Naive thymus-derived CD8-positive, alpha-beta T cell (primary cell): ENCODE measurements around the gene MORN4. TPM values are rescaled to one million over a fixed set of nuclear protein-coding genes. Genes with fewer than 3 reads are reported as not detected.

Experiments
- ATAC-seq, 2 donors: fragments of 150-1000 bp; cut with Tn5 transposase in 1 of 2; sonication (Bioruptor Pico), chemical (Tn5 transposase) in 1 of 2; 1 replicate in 1 of 2; 2 replicates in 1 of 2; pipeline ENCODE4 v1.10.0; 2021; ENCODE audit warnings: mild to moderate bottlenecking in 2 of 2, moderate library complexity in 2 of 2
- POLR2A ChIA-PET: fragments of 350-600 bp; sonication (Branson Sonifier 250); formaldehyde crosslinking; loops from one replicate; lab custom pipeline; 2021; ENCODE audit warnings: antibody characterized with exemption; lab: Charles Lee
- DNase-seq, 10 donors: peaks; one replicate each; pipeline versions ENCODE4 v3.0.0 to v3.0.0-alpha.2; 2020 to 2022
- H3K27ac Mint-ChIP-seq, 10 donors: one replicate each; pipeline ENCODE4 v1.8.0; 2020 to 2022; ENCODE audit warnings: mild to moderate bottlenecking in 10 of 10, mixed read lengths in 10 of 10, moderate library complexity in 4 of 10, inconsistent platforms in 1 of 10
- H3K27me3 Mint-ChIP-seq, 5 donors: one replicate each; pipeline ENCODE4 v1.8.0; 2021 to 2022; ENCODE audit warnings: mixed read lengths in 5 of 5
- H3K36me3 Mint-ChIP-seq, 3 donors: one replicate each; pipeline ENCODE4 v1.8.0; 2020 to 2022; ENCODE audit warnings: mixed read lengths in 3 of 3, mild to moderate bottlenecking in 2 of 3, inconsistent platforms in 1 of 3
- H3K4me1 Mint-ChIP-seq, 4 donors: one replicate each; pipeline ENCODE4 v1.8.0; 2021 to 2022; ENCODE audit warnings: mixed read lengths in 4 of 4
- H3K4me3 Mint-ChIP-seq, 10 donors: one replicate each; pipeline ENCODE4 v1.8.0; 2020 to 2022; ENCODE audit warnings: mild to moderate bottlenecking in 10 of 10, mixed read lengths in 10 of 10, moderate library complexity in 6 of 10, inconsistent platforms in 1 of 10
- H3K9me3 Mint-ChIP-seq, 9 donors: one replicate each; pipeline ENCODE4 v1.8.0; 2020 to 2022; ENCODE audit warnings: mixed read lengths in 9 of 9, mild to moderate bottlenecking in 3 of 9, inconsistent platforms in 1 of 9, moderate library complexity in 1 of 9
- polyA plus RNA-seq, 3 donors: library from polyadenylated mRNA; unstranded; fragments of 300-500 nt; fragmentation: Illumina TruSeq; gene quantifications; one replicate each; pipeline ENCODE4 v1.2.3, GENCODE V29; 2021
- total RNA-seq, 8 experiments: library from RNA in 2 of 8; stranded (reverse) in 2 of 8; gene quantifications; one replicate each; pipeline ENCODE4 v1.2.3 and lab custom pipeline; 2021 to 2026

The MORN4 gene
- total and polyA plus RNA-seq, 5 experiments from 2014 or later: 1.6 to 6.2 (median 3.1) TPM

- ATAC-seq: no peak
- no peak overlapping the region for H3K27ac Mint-ChIP-seq
Observed at GRCh38 chr10:97608991-97609561, 24.2 kb downstream of the MORN4 start.

GRCh38 chr10:97607095-97607636 is 26.1 kb downstream of the MORN4 start:
- Mint-ChIP-seq H3K36me3 (no peaks in the 10 kb centered on the region), H3K27ac (peak overlapping the region in 1 of 10 donors; percentile 44)

More at GRCh38 chr10:97608991-97609561, 24.2 kb downstream of the MORN4 start:
- DNase-seq: no peak
- no peaks in the 10 kb centered on the region for H3K36me3 Mint-ChIP-seq
- no peaks in the 10 kb centered on the region for H3K9me3 Mint-ChIP-seq
- no peak overlapping the region for H3K4me3 Mint-ChIP-seq
- H3K27me3 Mint-ChIP-seq: no peaks in the 10 kb centered on the region
- POLR2A ChIA-PET: interaction anchor here (0.6 kb wide), 1 partner anchor 11 kb away, joined by 8 read pairs; no protein-coding TSS in a partner anchor
- H3K4me1 Mint-ChIP-seq: no peaks in the 10 kb centered on the region

GRCh38 chr10:97601268-97602215 is 31.8 kb downstream of the MORN4 start:
- Mint-ChIP-seq H3K27me3 (no peaks in the 10 kb centered on the region), H3K9me3 (no peaks in the 10 kb centered on the region), H3K27ac (no peak overlapping the region), H3K4me3 (no peak overlapping the region), H3K4me1 (no peaks in the 10 kb centered on the region), H3K36me3 (no peaks in the 10 kb centered on the region)
- POLR2A ChIA-PET: no interaction called here
- no peak for ATAC-seq
- DNase-seq: no peak

More at GRCh38 chr10:97607095-97607636, 26.1 kb downstream of the MORN4 start:
- H3K4me3 Mint-ChIP-seq: no peak overlapping the region
- no peaks in the 10 kb centered on the region for H3K4me1 Mint-ChIP-seq
- ATAC-seq (no peak), DNase-seq (no peak)
- H3K9me3 Mint-ChIP-seq: no peaks in the 10 kb centered on the region
- no peaks in the 10 kb centered on the region for H3K27me3 Mint-ChIP-seq
- POLR2A ChIA-PET: interaction anchor here (0.8 kb wide), 1 partner anchor 10 kb away, joined by 5 read pairs; no protein-coding TSS in a partner anchor

GRCh38 chr10:97600616-97601015 is 32.7 kb downstream of the MORN4 start:
- H3K4me3 Mint-ChIP-seq: no peak overlapping the region
- POLR2A ChIA-PET: no interaction called here
- no peaks in the 10 kb centered on the region for H3K4me1 Mint-ChIP-seq
- no peak overlapping the region for H3K27ac Mint-ChIP-seq
- H3K9me3 Mint-ChIP-seq: no peaks in the 10 kb centered on the region
- ATAC-seq: no peak
- H3K27me3 Mint-ChIP-seq: no peaks in the 10 kb centered on the region
- DNase-seq: no peak
- H3K36me3 Mint-ChIP-seq: no peaks in the 10 kb centered on the region

- ATAC-seq (no peak), DNase-seq (no peak)
- POLR2A ChIA-PET: no interaction called here
- H3K36me3 Mint-ChIP-seq: no peaks in the 10 kb centered on the region
- no peak overlapping the region for H3K4me3 Mint-ChIP-seq
- H3K4me1 Mint-ChIP-seq: no peaks in the 10 kb centered on the region
- H3K27me3 Mint-ChIP-seq: no peaks in the 10 kb centered on the region
- no peaks in the 10 kb centered on the region for H3K9me3 Mint-ChIP-seq
- H3K27ac Mint-ChIP-seq: no peak overlapping the region
Observed at GRCh38 chr10:97599272-97599619, 34.1 kb downstream of the MORN4 start.

- H3K27ac Mint-ChIP-seq: peak overlapping the region in 1 of 10 donors; percentile 25
- no peaks in the 10 kb centered on the region for H3K4me1 Mint-ChIP-seq
- no peaks in the 10 kb centered on the region for H3K27me3 Mint-ChIP-seq
- H3K4me3 Mint-ChIP-seq: no peak overlapping the region
- POLR2A ChIA-PET: no interaction called here
- no peaks in the 10 kb centered on the region for H3K9me3 Mint-ChIP-seq
- DNase-seq (no peak), ATAC-seq (no peak)
- no peaks in the 10 kb centered on the region for H3K36me3 Mint-ChIP-seq
Observed at GRCh38 chr10:97598407-97599271, 34.7 kb downstream of the MORN4 start.

GRCh38 chr10:97597778-97598177 is 35.5 kb downstream of the MORN4 start:
- Mint-ChIP-seq H3K4me3 (no peak overlapping the region), H3K4me1 (no peaks in the 10 kb centered on the region), H3K27ac (peak overlapping the region in 1 of 10 donors; percentile 8), H3K27me3 (no peaks in the 10 kb centered on the region), H3K9me3 (no peaks in the 10 kb centered on the region), H3K36me3 (no peaks in the 10 kb centered on the region)
- POLR2A ChIA-PET: no interaction called here
- DNase-seq (no peak), ATAC-seq (no peak)

- Mint-ChIP-seq H3K4me1 (peaks cover 0 to 2% (median 0%) of the 10 kb centered on the region in 4 donors), H3K4me3 (no peak overlapping the region), H3K9me3 (no peaks in the 10 kb centered on the region), H3K27ac (peak overlapping the region in 3 of 10 donors; percentile 1 to 20 (median 17)), H3K27me3 (no peaks in the 10 kb centered on the region), H3K36me3 (no peaks in the 10 kb centered on the region)
- ATAC-seq (no peak), DNase-seq (no peak)
- POLR2A ChIA-PET: interaction anchor here (0.6 to 0.7 kb wide), 2 partner anchors 11 to 204 kb away, joined by 4 to 5 read pairs; no protein-coding TSS in a partner anchor
Observed at GRCh38 chr10:97596101-97597082, 36.9 kb downstream of the MORN4 start.

GRCh38 chr10:97593421-97593820 is 39.9 kb downstream of the MORN4 start:
- POLR2A ChIA-PET: no interaction called here
- ATAC-seq (no peak), DNase-seq (no peak)
- Mint-ChIP-seq H3K27me3 (no peaks in the 10 kb centered on the region), H3K9me3 (no peaks in the 10 kb centered on the region), H3K4me3 (no peak overlapping the region), H3K4me1 (peaks cover 0 to 6% (median 0%) of the 10 kb centered on the region in 4 donors), H3K27ac (no peak overlapping the region), H3K36me3 (no peaks in the 10 kb centered on the region)

- no peak for ATAC-seq
- H3K4me1 Mint-ChIP-seq: peaks cover 0 to 6% (median 0%) of the 10 kb centered on the region in 4 donors
- H3K36me3 Mint-ChIP-seq: no peaks in the 10 kb centered on the region
- peak overlapping the region in 1 of 10 donors; percentile 26 for H3K4me3 Mint-ChIP-seq
- no peak for DNase-seq
- H3K27me3 Mint-ChIP-seq: no peaks in the 10 kb centered on the region
- POLR2A ChIA-PET: no interaction called here
- no peak overlapping the region for H3K27ac Mint-ChIP-seq
- no peaks in the 10 kb centered on the region for H3K9me3 Mint-ChIP-seq
Observed at GRCh38 chr10:97590748-97591495, 42.4 kb downstream of the MORN4 start.
